ENCODE measurements around the gene SF3B2.
"Not testable (repeated sequence)": the region's sequence is repeated elsewhere in the genome, so short reads cannot be mapped to it uniquely, and the experiment has no call there.

SF3B2 gene

DNA sequence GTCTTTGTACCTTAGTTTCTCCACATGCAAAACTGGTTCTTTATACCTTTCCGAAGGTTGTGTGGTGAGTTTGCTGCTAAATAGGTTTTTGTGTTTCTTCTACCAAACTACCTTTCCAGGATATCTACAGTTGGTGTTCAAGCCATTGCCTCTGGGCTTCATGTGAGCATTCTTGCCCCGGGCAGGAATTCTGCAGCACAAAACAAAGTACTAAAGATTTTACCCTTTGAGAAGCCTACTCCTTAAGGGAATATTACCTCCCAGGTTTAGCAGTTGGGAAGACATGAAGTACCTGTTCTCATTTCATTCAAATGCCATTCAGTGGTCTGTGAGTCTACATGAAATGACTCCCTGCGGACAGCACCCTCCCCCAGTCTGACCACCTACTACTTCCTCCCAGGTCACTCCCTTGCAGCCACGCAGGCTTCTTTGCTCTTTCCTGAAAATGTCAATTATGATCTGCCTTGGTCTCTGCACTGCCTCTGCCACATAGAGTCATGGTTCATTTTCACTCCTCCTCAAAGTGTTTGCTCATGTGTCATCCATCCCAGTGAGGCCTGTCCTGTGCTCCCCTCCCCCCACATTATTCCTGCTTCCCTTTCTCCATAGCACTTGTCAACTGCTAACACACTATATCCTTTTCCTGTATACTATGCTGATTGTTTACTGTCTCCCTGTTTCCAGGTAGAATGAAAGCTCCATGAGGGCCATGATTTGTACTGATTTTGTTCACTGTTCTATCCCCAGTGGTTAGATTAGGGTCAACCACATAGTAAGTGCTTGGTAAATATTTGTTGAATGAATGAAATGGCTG lies 54.8 kb downstream of the SF3B2 start:
- no peak for DNase-seq (ENCODE audit: low read depth in 2 of 2)

DNA sequence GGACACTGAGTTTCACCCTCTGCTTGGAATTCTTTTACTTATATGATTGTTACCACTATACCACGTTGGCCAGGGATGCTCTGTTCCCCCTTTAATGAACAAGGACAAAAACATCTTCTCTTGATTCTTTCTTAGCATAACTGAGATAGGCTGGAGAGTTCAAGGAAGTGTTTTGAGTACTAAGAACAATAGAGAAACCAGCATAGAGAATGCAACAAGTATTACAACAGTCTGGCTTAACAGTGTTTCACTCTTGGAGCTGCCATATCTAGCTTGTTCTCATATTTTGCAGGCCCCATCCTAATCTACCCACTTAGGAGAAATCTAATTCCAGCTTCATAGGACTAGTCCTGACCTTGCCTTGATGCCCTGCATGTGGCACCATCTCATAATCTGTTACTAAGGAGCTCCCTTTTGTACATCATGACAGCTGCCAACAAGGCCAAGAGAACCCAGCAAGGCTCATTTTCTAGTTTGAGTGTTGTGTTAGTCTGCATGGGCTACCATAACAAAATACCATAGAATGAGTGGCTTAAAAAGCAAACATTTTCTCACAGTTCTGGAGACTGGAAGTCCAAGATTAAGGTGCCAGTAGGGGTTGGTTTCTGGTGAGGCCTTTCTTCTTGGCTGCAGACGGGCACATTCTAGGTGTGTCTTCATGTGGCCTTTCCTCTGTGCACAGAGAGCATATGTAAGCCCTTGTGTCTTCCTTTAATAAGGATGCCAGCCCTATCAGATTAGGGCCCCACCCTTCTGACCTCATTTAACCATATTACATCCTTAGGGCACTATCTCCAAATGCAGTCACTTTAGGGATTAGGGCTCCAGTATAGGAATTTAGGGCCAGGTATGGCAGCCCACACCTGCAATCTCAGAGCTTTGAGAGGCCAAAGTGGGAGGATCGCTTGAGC lies 55.7 kb downstream of the SF3B2 start:
- no peak for DNase-seq (ENCODE audit: low read depth in 2 of 2)

DNA sequence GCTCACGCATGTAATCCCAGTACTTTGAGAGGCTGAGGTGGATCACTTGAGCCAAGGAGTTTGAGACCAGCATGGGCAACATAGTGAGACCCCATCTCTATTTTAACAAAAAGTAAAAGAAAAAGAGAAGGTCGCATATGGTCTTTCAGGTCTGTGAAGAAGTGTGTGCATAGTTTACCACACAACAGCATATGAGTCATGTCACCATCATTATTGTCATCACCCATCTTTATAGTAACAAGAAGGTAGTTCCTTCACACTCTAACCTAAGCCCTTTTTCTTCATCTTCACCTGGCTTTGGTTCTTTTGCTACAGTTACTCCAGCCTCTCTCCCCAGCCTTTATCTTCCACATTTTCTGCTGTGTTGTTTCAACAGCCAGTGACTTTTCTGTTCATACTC lies 57.1 kb downstream of the SF3B2 start:
- no peak for DNase-seq (ENCODE audit: low read depth in 2 of 2)

DNA sequence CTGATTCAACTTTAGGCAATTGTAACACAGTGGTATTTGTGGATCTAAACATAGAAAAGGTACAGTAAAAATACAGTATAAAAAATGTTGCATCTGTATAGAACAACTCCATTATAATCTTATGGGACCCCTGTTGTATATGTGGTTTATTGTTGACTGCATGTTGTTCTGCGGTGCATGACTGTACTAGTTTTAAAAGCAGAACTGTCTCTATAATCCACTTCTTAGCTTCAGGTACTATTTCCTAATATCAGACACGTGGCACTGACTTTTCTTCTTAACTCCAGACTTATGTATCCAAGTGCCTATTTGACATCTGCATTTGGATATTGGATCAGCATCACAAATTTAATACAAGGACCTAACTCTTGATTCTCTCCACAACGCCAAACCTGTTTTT lies 59.0 kb downstream of the SF3B2 start:
- DNase-seq (ENCODE audit: low read depth in 2 of 2) = no peak

DNA sequence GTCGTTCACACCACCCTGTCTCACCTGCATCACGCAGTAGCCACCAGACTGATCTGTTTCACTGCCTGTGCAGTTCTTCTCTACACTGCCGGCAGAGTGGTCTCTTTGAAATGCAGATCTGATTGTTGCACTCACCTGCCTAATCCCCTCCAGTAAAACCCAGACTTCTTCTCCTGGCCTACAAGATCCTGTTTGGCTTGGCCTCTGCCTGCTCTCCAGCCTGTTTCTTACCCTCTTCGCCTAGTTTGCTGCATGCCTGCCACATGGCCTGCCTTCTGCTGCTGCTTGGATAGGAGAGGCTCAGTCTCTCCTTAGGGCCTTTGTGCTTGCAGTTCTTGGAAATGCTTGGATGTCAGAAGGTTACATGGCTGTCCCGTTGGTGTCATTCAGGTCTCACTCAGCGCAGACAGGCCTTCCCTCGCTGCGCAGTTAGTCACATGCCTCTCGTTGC lies 59.9 kb downstream of the SF3B2 start:
- DNase-seq (ENCODE audit: low read depth in 2 of 2) = no peak

DNA sequence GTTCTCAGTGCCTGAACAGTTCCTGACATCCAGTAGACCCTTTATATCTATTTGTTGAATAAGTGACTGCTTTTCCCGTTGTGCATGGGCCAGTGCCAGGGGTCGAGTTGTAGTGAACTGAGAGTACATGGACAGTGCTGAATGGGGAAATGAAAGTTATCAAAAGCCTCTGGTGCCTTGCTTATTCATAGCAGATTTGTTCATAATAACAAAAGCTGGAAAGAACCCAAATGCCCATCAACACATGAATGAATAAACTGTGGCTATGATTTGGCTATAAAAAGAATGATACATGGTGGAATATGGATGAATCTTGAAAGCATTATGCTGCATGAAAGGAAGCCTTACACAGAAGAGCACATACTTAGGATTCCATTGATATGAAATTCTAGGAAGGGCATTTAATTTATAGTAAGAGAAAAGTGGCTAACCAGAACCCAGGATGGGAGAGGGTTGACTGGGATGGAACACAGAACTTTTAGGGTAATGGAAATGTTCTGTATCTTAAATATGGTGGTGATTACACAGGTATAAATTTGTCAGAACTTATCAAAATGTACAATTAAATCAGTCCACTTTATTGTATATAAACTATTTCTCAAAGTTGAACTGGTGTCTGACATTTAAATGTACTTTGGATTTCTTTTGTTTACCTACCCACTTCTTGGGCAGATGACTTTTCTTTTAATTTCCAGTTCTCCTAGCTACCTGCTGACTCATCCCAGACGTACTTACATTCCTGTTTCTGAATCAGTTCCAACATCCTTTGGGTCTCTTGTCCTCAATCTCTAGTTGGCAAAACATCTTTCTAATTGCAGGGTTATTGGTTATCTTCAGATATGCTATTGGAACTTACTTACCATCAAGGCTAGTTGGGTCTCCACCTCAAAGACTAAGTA lies 60.7 kb downstream of the SF3B2 start:
- DNase-seq (ENCODE audit: low read depth in 2 of 2) = no peak

DNA sequence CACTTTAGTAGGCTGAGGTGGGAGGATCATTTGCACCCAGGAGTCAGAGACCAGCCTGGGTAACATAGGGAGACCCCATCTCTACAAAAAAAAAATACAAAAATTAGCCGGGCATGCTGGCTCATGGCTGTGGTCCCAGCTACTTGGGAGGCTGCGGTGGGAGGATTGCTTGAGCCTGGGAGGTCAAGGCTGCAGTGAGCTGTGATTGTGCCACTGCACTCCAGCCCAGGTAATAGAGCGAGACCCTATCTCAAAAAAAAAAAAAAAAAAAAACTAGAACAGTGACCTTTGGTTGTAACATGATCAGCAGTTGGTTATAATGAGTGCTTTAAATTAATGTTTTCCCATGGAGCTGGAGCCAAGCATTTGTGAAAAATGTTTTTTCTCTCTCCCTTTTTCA lies 62.8 kb downstream of the SF3B2 start:
- DNase-seq (ENCODE audit: low read depth in 2 of 2) = not testable (repeated sequence)

DNA sequence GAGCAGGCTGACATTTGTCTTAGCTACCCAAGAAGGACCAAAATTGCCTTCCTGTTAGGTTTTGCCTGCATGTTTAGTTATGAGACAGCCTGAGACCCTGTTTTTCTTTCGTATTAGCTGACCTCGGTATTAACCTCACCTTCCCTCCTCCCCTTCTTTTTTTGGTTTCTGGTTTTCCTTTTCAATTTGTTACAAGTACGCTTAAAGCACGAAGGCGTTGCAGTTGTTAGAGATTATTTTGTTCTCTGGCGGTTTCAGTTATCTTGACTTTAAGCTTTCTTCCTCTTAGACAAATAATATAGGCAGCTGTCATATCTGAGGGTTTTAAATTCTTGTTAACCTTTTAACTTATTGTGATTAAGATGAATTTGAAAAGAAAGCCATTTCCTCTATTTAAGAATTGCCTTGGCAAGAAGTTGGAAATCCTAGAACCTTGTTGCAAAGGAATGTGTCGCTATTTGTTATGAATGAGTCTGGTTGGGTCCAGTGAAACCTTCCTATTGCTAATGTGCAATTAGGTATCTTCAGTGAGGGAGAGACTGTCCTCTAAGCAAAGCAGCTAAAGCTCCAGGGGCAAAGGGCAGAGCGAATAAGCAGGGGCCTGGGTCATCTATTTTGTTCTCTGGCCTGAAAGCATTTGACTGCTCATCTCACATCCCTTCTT lies 63.6 kb downstream of the SF3B2 start:
- no peak for DNase-seq (ENCODE audit: low read depth in 2 of 2)

DNA sequence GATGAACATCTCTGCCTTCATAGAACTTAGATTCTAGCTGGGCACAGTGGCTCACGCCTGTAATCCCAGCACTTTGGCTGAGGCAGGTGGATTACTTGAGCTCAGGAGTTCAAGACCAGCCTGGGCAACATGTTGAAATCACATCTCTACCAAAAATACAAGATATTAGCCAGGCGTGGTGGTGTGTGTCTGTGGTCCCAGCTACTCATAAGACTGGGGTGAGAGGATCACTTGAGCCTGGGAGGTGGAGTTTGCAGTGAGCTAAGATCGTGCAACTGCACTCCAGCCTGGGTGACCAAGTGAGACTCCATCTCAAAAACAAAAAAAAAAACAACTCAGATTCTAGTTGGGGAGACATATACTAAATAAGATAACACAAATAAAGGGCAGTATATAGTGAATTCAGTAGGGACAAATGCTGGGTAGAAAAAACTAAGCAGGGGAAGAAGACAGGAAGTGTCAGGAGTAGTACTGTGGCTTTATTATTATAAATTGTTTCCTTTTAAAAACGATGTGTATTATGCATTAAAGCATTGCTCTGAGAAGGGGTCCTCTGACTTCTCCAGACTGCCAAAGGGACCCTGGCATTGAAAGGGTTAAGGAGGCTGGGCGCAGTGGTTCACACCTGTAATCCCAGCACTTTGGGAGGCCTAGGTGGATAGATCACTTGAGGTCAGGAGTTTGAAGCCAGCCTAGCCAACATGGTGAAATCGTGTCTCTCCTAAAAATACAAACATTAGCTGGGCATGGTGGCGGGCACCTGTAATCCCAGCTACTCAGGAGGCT lies 64.6 kb downstream of the SF3B2 start:
- DNase-seq (ENCODE audit: low read depth in 2 of 2) = no peak

DNA sequence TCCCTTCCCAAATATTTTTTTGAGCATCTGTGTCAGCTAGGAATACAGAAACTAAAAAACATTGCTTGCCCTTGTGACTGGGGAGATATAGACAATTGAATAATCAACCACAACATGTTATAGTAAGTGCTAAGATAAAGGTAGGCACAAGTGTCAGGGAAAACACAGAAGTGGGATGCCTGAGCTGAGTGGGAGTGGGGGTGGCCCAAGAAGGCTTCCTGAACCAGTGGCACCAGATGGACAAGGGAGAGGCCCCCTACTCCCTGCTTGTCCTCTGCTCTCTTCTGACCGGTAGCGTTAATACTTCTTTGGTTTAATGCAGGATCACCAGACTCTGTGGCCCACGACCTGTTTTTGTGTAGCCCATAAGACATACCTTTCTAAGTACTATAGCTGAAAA lies 66.7 kb downstream of the SF3B2 start:
- no peak for DNase-seq (ENCODE audit: low read depth in 2 of 2)
